WTC11 (cell line): Measurements from ENCODE around the gene BCKDHA.

Experiments used
- CREB1 ChIP-seq: sonication (generic); formaldehyde crosslinking; IDR thresholded peaks from 2 replicates; pipeline ENCODE4 v1.8.0; 2023; ENCODE audit warnings: mild to moderate bottlenecking, missing genetic modification reagents
- ELF4 ChIP-seq: sonication (generic); formaldehyde crosslinking; IDR thresholded peaks from 2 replicates; pipeline ENCODE4 v1.8.1; 2022; ENCODE audit warnings: low read depth, mild to moderate bottlenecking, moderate library complexity, missing genetic modification reagents
- MYBL2 ChIP-seq: sonication (generic); formaldehyde crosslinking; IDR thresholded peaks from 2 replicates; pipeline ENCODE4 v1.8.1; 2023; ENCODE audit warnings: mild to moderate bottlenecking, moderate library complexity, missing genetic modification reagents
- RELA ChIP-seq: sonication (generic); formaldehyde crosslinking; IDR thresholded peaks from 2 replicates; pipeline ENCODE4 v1.8.1; 2022; ENCODE audit warnings: missing genetic modification reagents, mild to moderate bottlenecking, borderline replicate concordance
- ZNF232 ChIP-seq: sonication (generic); formaldehyde crosslinking; IDR thresholded peaks from 2 replicates; pipeline ENCODE4 v1.8.0; 2022; ENCODE audit warnings: mild to moderate bottlenecking, missing genetic modification reagents
- ZNF423 ChIP-seq: fragments of 250-450 bp; sonication (Bioruptor Pico); IDR thresholded peaks from 2 replicates; pipeline ENCODE4 v2.1.2; 2022; ENCODE audit warnings: mild to moderate bottlenecking, moderate library complexity
- TF ChIP-seq, protein P1 (sequence below): sonication (generic); formaldehyde crosslinking; IDR thresholded peaks from 2 replicates; pipeline ENCODE4 v1.8.0; 2022; ENCODE audit warnings: mild to moderate bottlenecking, missing genetic modification reagents
- TF ChIP-seq, protein P2 (sequence below): fragments of 200-600 bp; IDR thresholded peaks from 2 replicates; pipeline ENCODE4 v1.8.0; 2022; ENCODE audit warnings: antibody characterized with exemption
- TF ChIP-seq, protein P3 (sequence below): sonication (generic); formaldehyde crosslinking; IDR thresholded peaks from 2 replicates; pipeline ENCODE4 v1.8.1; 2023; ENCODE audit warnings: mild to moderate bottlenecking, missing genetic modification reagents
- TF ChIP-seq, protein P4 (sequence below): sonication (generic); formaldehyde crosslinking; conservative IDR thresholded peaks from 2 replicates; pipeline ENCODE4 v1.8.1; 2023; ENCODE audit warnings: mild to moderate bottlenecking, low read depth, missing genetic modification reagents, moderate library complexity
- TF ChIP-seq, protein P5 (sequence below): sonication (generic); formaldehyde crosslinking; conservative IDR thresholded peaks from 2 replicates; pipeline ENCODE4 v1.8.1; 2022; ENCODE audit warnings: mild to moderate bottlenecking, missing genetic modification reagents

DNA sequence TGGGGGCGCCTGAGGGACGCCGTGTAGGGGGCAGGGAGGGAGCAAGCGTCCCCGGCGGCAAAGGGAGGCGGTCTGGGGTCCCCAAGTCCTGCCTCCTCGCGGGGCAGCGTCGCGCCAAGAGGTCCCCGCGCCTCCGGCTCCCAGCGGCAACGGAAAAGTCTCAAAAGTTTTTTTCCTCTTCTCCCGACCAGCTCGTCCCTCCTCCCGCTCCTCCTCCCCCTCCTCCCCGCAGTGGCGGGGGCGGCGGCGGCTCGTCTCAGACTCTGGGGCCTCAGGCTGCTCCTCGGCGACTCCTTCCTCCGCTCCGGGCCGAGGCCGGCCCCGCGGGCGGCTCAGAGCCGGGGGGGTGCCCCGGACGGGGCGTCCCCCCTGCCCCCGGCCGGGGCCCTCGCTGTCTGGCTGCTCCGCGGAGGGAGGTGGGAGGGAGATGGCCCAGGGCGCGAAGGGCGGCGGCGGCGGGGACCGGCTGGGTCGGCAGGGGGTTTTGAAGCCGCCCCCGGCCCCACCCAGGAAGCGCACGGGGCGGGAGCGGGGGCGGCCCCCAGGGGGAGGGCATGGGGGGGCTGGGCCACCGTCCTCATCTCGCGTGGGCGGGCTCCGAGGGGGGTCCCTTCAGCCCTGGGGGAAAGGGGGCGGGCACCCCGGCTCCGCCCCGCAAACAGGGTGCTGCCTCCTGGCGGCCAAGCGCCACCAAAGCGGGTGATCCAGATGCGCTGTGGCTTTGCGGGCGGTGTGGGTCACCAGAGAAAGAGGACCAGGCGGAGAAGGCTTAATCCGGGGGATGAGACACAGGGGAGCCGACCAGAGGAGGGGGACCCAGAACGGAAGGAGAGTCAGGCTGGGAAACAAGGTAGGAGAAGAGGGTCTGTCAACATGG lies 43.9 kb upstream of the BCKDHA start, which contains the start of gene TGFB1:
- TF ChIP-seq, protein P1, sequence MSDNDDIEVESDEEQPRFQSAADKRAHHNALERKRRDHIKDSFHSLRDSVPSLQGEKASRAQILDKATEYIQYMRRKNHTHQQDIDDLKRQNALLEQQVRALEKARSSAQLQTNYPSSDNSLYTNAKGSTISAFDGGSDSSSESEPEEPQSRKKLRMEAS = 0 out of 2 replicates have a peak, but pooled peaks have one; percentile 6
- TF ChIP-seq CREB1 (CRISPR knock-in tag) = no peak
- TF ChIP-seq, protein P2, sequence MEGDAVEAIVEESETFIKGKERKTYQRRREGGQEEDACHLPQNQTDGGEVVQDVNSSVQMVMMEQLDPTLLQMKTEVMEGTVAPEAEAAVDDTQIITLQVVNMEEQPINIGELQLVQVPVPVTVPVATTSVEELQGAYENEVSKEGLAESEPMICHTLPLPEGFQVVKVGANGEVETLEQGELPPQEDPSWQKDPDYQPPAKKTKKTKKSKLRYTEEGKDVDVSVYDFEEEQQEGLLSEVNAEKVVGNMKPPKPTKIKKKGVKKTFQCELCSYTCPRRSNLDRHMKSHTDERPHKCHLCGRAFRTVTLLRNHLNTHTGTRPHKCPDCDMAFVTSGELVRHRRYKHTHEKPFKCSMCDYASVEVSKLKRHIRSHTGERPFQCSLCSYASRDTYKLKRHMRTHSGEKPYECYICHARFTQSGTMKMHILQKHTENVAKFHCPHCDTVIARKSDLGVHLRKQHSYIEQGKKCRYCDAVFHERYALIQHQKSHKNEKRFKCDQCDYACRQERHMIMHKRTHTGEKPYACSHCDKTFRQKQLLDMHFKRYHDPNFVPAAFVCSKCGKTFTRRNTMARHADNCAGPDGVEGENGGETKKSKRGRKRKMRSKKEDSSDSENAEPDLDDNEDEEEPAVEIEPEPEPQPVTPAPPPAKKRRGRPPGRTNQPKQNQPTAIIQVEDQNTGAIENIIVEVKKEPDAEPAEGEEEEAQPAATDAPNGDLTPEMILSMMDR = peak; percentile 81
- TF ChIP-seq RELA (CRISPR knock-in tag) = no peak
- no peak for TF ChIP-seq MYBL2 (CRISPR knock-in tag)
- TF ChIP-seq, protein P3, sequence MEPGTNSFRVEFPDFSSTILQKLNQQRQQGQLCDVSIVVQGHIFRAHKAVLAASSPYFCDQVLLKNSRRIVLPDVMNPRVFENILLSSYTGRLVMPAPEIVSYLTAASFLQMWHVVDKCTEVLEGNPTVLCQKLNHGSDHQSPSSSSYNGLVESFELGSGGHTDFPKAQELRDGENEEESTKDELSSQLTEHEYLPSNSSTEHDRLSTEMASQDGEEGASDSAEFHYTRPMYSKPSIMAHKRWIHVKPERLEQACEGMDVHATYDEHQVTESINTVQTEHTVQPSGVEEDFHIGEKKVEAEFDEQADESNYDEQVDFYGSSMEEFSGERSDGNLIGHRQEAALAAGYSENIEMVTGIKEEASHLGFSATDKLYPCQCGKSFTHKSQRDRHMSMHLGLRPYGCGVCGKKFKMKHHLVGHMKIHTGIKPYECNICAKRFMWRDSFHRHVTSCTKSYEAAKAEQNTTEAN (CRISPR knock-in tag) = no peak
- TF ChIP-seq, protein P4, sequence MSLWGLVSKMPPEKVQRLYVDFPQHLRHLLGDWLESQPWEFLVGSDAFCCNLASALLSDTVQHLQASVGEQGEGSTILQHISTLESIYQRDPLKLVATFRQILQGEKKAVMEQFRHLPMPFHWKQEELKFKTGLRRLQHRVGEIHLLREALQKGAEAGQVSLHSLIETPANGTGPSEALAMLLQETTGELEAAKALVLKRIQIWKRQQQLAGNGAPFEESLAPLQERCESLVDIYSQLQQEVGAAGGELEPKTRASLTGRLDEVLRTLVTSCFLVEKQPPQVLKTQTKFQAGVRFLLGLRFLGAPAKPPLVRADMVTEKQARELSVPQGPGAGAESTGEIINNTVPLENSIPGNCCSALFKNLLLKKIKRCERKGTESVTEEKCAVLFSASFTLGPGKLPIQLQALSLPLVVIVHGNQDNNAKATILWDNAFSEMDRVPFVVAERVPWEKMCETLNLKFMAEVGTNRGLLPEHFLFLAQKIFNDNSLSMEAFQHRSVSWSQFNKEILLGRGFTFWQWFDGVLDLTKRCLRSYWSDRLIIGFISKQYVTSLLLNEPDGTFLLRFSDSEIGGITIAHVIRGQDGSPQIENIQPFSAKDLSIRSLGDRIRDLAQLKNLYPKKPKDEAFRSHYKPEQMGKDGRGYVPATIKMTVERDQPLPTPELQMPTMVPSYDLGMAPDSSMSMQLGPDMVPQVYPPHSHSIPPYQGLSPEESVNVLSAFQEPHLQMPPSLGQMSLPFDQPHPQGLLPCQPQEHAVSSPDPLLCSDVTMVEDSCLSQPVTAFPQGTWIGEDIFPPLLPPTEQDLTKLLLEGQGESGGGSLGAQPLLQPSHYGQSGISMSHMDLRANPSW = no peak
- no peak for TF ChIP-seq ZNF232 (CRISPR knock-in tag)
- TF ChIP-seq, protein P5, sequence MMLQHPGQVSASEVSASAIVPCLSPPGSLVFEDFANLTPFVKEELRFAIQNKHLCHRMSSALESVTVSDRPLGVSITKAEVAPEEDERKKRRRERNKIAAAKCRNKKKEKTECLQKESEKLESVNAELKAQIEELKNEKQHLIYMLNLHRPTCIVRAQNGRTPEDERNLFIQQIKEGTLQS (CRISPR knock-in tag) = no peak
- TF ChIP-seq ZNF423 = no peak
- TF ChIP-seq ELF4 = no peak; the same call in 1 of the 2 replicates
